ENCODE measurements around the gene VAMP1.
"Not testable (repeated sequence)": the region's sequence is repeated elsewhere in the genome, so short reads cannot be mapped to it uniquely, and the experiment has no call there.

The VAMP1 gene

DNA sequence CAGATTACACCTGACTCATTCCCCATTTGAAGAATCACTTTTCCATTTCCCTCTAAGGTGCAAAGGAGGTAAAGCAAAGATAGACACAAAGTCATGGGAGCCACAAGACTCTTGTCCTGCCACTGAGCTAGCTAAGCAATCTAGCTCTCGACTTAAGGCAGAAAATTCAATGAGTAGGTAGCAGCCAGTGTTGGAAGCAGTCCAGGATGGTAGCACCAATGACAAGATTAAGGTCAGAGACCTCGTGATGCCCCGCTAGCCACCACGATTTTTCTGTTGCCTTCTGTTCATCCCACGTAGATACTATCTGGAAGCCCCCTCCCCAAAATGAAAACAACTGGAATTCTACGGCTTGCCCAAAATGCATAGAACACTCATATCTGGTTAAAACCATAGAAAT is 1.4 kb downstream of the VAMP1 start:
- DNase-seq, result no peak

DNA sequence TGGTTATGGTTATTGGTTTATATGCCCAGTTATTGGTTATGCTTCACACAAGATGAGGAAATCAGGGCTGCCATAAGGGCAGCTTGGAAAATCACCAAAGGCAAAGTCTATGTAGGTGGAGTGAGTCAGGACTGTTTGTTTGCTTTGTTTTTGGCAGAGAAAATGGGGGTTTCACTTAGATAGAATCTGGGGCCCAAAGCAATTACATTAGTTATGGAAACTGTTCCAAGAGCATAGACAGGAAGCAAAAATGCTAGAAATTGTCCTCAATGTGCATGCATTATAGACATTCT is 2.2 kb downstream of the VAMP1 start:
- no peak for DNase-seq

DNA sequence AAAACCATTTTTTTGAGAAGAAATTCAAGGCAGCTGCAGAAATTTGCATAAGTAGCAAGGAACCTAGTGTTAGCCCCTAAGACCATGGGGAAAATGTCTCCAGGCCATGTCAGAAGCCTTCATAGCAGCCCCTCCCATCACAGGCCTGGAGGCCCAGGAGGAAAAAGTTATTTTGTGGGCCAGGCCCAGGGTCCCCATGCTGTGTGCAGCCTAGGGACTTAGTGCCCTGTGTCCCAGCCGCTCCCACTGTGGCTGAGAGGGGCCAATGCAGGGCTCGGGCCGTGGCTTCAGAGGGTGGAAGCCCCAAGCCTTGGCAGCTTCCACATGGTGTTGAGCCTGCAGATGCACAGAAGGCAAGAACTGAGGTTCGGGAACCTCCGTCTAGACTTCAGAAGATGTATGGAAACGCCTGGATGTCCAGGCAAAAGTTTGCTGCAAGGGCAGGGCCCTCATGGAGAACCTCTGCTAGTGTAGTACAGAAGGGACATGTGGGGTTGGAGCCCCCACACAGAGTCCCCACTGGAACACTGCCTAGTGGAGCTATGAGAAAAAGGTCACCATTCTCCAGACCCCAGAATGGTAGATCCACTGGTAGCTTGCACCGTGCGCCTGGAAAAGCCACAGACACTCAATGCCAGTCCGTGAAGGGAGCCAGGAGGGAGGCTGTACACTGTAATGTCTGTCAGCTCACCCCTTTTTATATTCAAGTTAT is 2.8 kb downstream of the VAMP1 start:
- DNase-seq, result not testable (repeated sequence)

DNA sequence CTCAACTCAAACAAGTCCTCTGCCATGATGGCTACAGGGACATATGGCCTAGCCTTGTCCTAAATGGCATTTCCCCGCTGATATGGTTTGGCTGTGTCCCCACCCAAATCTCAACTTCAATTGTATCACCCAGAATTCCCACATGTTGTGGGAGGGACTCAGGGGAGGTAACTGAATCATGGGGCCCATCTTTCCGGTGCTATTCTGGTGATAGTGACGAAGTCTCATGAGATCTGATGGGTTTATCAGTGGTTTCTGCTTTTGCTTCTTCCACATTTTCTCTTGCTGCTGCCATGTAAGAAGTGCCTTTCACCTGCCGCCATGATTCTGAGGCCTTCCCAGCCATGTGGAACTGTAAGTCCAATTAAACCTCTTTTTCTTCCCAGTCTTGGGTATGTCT is 3.7 kb downstream of the VAMP1 start:
- not testable (repeated sequence) for DNase-seq

DNA sequence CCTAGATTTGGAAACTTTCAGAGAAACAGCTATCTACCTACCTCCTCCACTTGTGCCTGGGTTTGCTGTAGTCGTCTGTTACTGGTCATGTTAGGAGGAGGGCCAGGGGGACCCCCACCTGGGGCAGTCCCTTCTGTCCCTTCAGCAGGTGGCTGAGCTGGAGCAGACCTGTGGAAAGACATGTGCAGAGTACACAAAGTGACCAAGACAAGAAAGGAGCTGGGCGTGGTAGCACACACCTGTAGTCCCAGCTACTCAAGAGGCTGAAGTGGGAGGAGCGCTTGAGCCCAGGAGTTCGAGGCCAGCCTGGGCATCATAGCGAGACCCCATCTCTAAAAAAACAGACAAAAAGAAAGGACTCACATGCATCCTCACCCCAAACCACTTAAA is 4.3 kb downstream of the VAMP1 start:
- no peak for DNase-seq

DNA sequence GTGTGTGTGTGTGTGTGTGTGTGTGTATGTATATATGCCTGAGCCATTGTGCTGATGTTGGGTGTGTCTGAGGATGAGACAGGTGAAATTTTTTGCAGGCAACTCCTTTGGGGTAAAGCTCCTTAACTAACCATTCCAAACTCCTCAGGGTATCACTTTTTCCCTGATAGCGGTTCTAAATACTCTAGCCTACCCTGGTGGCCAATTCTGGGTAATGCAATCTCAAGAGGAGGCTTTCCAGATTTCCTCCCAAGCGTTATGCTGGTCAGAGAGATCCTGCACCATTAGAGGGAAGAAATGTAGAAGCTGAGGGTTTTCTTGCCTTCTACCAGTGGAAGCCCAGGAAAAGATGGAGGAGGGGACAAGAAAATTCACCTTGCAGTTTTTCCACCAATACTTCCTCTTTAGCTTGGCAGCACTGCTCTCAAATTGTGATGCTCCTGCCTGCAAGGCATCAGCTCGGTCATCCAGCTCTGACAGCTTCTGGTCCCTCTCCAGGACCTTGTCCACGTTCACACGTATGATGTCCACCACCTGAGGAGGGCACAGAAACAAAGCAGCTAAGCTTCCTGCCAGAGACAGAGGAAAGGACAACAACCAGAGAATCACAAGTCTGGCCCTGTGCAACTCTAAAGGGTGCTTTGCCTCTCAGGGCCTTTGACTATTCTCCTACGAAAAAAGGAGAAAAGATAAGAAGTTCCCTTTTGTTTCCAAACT is 4.9 kb downstream of the VAMP1 start:
- no peak for DNase-seq

DNA sequence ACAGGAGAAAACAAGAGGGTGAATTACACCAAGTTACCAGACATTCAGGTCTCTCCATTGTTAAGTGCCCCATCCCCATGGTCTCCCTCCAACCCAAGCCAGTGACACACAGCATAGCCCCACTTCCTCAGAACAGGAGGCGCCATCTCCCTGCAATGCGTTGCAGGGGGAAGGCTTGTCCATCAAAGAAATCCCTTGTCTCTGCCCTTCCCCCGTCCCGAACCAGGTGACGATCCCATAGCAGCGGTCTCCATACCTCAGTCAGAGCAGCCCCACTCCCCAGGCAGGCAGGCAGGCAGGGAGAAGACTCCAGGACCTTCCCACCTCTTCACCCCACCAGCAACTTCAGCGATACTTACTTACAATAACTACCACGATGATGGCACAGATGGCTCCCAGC is 5.9 kb downstream of the VAMP1 start:
- DNase-seq, result no peak

DNA sequence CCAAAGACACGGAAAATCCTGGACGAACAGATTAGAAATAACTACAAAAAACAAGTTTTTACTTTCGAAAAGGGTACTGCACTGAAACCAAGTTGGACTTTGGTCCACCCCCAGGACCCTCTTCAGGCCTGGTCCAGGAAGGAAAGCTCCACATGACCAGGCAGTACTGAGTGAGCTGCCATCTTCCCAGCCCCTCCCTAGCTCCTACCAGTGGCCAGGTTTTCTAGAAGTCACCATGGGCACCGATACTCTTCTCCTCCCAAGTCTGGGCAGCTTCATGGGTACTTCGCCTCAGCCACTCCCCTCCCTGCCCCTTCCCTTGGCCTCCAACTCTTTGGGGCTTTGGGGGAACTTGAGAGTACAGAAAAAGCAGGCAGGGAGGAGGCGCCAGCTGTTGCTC is 6.6 kb downstream of the VAMP1 start:
- no peak for DNase-seq

DNA sequence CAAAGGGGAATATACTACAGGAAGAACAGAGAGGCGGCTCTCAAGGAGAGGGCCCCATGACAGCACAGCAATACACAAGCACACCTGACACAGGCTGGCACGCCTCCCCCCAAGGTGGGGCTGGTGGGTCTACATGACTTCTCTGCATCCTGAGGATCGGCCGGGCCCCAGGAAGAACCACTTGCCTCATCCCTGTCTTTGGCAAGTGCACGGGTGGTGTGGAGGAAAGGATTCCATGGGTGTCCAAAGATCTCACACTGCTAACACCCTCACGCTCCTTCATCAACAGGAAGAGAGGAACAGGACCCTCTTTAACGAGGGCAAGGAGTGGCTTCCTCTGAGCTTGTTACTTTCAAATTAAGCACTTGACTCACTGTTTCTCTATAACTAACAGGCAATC is 7.3 kb downstream of the VAMP1 start:
- no peak for DNase-seq

DNA sequence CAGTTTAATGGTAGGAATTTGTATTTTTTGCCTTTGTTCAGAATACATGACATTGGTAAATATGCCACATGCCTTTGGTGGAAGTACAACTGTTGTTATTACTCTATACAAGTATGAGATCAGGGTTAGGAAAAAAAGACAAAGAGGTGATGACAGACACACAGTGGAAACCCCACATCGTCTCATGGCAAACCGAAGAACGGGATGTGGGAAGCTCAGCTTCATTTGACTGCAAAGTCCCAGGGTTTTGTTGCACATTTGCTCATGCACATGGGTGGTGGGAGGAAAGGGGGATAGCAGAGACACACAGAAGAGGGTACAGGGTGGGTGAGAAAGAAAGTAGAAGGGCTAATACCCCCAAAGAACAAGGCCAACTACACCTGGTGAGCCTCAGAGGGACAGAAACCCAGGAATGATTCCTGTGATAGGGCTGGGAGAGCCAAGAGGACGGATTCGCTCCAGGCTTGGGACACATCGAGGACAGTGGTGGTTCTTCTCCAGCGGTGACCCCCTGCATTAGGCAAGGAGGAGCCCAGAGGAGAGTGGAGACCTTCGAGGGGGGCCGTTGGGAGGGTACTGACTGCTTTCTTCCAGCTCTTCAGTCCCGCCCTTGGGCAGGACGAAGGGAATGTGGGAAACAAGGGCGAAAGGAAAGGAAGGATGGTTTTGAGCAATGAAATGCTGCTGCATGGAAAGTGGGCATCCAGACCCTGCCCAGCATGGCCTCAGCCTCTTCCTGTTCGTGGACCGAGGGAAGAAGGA is 8.1 kb downstream of the VAMP1 start:
- DNase-seq, result no peak

DNA sequence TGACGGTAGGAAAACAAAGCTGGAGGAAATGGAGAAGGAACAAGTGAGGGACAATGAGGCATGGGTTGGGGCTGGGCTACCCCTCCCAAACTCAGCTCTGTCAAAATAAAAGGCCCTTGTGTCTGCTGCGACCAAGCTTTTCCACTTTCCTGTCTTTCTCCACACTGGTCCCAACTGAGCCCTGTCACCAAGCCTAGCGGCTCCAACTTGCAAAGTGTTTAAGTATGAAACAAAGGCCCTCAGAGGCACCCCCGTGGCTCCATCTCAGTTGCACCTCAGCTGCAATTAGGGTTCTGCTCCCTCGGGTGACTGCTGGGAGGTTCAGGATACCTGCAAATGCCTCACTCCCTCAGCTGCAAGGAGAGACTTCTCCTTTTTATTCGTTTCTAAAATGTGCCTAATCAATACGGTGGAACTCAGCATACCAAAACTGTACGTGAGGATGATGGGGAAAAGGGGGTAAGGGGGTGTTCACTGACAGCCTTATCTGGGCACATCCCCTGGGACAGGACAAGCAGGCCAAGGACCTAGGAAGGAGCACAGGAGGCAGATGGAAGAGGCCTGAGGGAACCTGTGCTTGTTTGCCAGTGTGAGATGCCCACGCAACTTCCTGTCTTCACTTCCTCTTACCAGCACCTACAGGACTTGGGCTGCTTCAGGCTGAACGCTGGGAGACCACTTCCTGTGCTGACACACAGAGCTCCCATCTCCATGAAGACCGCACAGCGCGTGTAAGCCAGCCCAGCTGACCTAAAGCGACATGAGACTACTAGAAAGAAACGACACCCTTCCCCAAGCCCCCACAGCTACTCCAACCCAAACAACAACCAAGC is 8.9 kb downstream of the VAMP1 start:
- DNase-seq, result peak; percentile 67

DNA sequence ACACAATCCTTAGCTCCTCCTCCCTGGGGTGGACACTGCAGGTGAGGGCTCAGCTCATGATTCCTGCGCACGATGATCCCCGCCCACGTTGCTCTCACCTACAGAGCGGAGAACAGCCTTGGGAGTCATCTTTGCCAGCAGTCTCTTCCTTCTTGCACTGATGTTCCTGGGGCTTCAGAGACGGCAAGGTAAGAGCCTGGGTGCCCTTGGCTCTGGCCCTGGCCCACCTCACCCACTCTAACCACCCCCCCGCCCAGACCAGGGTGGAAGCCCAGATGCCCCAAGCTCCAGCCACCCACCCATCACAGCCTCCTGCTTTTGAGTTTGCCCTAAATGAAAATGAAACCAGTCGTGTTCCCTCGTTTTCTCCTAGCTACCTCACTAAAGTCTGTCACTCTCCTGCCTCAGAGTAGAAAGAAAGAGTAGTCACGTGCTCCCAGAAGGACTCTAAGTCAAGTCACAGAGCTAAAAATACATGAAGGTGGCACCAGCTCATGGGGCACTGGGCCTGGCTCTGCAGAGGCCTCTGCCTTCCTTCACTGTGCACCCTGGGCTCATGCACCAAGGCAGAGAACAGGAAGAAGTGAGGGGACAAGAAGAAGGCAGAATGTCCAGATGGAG is 9.6 kb downstream of the VAMP1 start:
- peak; percentile 50 for DNase-seq

DNA sequence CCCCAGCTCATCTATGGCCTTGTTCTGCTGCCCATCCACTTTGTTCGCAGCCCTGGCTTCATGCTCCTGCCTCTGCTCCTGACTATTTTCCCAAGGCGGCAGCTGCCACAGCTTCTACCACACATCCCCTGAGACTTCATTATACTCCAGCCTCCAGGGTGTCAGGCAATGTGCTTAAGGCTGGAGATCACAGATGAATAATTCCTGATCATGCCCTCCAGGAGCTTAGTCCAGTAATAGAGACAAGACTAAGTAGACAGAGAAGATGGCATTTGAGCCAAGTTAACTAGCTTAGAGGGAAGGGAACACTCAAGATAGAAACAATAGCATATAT is 11.5 kb downstream of the VAMP1 start:
- DNase-seq, result no peak

DNA sequence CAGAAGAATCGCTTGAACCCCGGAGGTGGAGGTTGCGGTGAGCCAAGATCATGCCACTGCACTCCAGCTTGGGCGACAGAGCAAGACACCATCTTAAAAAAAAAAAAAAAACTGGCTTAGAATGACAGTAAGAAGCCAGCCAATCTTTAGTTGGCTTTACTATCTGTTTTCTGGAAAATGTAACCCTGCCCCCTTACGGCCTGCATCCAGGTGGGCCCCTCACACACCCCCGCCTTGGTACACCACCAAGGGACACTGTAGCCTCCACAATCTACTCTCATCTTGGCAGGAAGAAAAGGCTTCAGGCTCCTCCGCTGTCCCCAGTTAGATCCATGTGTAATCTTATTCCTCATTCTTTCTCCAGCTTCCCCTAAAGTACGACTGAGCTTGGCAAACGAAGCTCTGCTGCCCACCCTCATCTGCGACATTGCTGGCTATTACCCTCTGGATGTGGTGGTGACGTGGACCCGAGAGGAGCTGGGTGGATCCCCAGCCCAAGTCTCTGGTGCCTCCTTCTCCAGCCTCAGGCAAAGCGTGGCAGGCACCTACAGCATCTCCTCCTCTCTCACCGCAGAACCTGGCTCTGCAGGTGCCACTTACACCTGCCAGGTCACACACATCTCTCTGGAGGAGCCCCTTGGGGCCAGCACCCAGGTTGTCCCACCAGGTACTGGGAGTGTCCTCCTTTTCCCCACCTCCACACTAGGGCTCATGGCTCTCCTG is 12.0 kb downstream of the VAMP1 start:
- DNase-seq, result no peak

DNA sequence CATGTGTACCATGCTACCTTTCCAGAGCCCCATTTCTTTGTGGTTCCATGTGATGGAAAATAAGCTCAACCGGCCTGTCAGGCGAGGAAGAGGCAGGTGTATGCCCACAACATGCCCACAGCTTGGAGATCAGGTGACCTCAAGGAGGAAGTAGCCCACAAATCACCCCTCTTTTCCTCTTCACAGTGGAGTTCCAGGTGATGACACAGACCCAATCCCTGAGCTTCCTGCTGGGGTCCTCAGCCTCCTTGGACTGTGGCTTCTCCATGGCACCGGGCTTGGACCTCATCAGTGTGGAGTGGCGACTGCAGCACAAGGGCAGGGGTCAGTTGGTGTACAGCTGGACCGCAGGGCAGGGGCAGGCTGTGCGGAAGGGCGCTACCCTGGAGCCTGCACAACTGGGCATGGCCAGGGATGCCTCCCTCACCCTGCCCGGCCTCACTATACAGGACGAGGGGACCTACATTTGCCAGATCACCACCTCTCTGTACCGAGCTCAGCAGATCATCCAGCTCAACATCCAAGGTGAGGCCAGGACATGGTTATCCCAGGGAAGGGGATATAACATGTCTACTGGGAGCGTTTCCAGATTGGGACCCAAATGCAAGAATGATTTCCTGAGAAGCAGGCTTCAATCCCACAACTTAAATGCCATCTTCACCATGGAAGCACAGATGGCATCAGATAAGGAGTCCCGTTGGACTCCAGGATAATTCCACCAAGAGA is 13.1 kb downstream of the VAMP1 start:
- no peak for DNase-seq

DNA sequence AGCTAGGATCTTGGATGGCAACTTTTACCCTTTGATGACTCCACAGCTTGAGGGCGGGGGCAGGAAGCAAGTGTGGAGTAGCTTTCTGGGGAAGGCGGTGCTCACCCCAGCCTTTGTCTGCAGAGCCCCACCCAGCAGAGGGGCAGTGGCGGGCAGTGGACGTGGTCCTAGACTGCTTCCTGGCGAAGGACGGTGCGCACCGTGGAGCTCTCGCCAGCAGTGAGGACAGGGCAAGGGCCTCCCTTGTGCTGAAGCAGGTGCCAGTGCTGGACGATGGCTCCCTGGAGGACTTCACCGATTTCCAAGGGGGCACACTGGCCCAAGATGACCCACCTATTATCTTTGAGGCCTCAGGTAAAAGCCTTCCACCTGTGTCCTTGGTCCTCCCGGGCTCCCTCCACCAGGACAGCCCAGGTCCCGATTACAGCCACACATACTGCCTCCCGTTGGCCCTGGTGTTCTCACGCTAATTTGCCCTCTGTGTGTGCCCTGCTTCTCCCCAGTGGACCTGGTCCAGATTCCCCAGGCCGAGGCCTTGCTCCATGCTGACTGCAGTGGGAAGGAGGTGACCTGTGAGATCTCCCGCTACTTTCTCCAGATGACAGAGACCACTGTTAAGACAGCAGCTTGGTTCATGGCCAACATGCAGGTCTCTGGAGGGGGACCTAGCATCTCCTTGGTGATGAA is 17.4 kb downstream of the VAMP1 start:
- DNase-seq, result no peak

DNA sequence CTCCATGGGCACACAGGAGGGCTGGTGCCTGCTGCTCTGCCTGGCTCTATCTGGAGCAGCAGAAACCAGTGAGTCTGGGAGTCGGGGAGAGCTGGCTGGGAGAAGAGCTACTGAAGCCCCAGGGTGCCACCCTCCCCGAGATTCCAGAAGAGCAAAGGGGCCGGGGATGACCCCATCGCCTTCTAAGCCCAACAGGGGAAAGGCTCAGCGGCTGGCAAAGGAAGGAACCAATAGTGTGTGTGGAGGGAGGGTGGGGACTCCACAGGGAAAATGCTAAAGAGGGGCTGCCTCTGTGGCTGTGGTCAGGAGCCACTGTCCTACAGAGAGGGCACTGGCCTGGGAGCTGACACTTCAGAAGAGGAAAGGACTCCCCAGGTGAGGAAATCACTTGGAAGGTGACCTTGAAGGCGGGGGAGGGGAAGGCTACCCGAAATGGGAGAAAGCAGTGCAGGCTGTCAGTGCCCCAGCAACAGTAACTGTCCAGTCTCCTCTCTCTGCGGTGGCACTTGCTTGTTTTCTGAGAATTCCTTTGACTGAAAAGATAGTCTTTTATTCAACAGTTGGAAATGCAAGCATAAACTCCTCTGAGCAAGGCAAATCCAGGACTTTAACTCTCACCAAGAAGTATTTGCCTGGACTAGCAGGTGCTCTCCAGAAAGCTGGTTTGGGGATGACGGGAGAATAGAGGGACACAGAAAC is 18.1 kb downstream of the VAMP1 start:
- no peak for DNase-seq

DNA sequence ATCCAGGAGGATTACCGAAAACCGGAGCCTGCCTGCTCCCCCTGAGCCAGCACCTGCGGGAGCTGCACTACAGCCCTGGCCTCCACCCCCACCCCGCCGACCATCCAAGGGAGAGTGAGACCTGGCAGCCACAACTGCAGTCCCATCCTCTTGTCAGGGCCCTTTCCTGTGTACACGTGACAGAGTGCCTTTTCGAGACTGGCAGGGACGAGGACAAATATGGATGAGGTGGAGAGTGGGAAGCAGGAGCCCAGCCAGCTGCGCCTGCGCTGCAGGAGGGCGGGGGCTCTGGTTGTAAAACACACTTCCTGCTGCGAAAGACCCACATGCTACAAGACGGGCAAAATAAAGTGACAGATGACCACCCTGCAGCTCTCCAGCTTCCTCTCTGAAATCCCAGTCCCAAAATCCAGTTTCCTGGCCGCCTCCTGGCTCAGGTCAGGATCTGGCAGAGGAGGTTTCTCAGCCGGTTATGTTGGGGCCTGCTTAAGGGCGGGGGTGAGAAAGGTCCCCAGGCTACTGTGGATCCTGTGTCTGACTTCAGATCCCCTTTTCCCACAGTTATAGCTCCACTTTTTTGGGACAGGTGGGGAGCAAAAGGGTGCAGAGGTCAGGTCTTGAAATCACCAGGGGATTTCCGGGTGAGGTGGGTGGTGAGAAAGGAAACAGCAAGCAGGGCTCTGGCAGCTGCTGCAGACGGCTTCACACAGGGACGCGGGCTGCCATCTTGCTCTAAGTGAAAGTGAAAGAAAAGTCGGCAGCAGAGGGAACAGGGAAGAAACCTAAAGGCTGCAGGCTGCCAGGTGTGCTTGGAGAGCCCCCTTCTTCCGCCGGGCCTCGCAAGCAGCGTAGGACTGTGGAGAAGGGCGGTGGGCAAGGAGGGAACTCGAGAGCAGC is 18.9 kb downstream of the VAMP1 start, which contains the start of gene TAPBPL:
Gene TAPBPL (plus strand): TSS at position 695 of the 897 bp plus-strand sequence. CDS start 207 bp downstream, outside the sequence.
- DNase-seq, result peak; percentile 82

DNA sequence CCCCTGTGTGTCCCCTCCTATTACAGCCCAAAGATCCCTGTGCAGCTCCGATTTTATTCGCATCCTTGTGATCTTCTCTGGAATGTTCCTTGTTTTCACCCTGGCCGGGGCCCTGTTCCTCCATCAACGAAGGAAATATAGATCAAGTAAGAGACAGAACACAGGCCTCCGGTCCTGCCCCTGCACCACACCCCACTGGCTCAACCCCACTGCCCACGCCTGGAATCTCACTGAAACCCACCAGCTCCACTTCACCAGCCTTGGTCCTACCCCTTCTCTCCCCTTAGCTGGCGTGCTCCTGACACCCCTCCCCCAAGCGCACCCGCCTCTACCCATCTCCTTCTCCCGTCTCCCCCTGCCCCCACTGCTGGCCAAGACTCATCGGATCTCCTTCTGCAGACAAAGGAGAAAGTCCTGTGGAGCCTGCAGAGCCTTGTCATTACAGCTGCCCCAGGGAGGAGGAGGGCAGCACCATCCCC is 19.6 kb downstream of the VAMP1 start:
- no peak for DNase-seq
